H1 (cell line): ENCODE measurements around the gene P2RX7. TPM values are rescaled to one million over a fixed set of nuclear protein-coding genes. Genes with fewer than 3 reads are reported as not detected.

Experiments used
- RAD21 ChIP-seq, 2 experiments: IDR thresholded peaks in 1 of 2; conservative IDR thresholded peaks in 1 of 2; 2 replicates each; pipeline ENCODE4 v1.6.1; 2011; ENCODE audit warnings: low read depth in 2 of 2, low read length in 2 of 2, improper control_type of control experiment in 1 of 2, inconsistent platforms in 1 of 2, mild to moderate bottlenecking in 1 of 2, moderate library complexity in 1 of 2
- SRF ChIP-seq: IDR thresholded peaks from 2 replicates; pipeline ENCODE4 v1.6.1; 2011; ENCODE audit warnings: mild to moderate bottlenecking, low read depth, low read length, moderate library complexity
- polyA plus RNA-seq, 7 experiments: library from polyadenylated mRNA; depleted of rRNA in 3 of 7; stranded (reverse) in 5 of 7; unstranded in 2 of 7; fragments of >200 nt in 5 of 7; fragments of 200-250 nt in 2 of 7; gene quantifications; 1 replicate in 5 of 7; 2 replicates in 1 of 7; 4 replicates in 1 of 7; pipeline versions ENCODE4 v1.2.1 to v1.2.3, GENCODE V29; 2011 to 2013; ENCODE audit warnings: missing spikeins in 2 of 7, mixed read lengths in 2 of 7
- total RNA-seq: library from RNA; stranded (reverse); fragmentation: NEBNext Ultra II Directional; extraction: Animal tissue kit (Norgen Biotek cat#: 25700); gene quantifications from 2 replicates; pipeline ENCODE4 v1.2.1, GENCODE V29; 2021

P2RX7 gene
- total and polyA plus RNA-seq, 2 of the 8 experiments (the other 6 are each of a cell fraction or from before 2014, with no cell fraction given): 0.38 to 0.56 TPM

DNA sequence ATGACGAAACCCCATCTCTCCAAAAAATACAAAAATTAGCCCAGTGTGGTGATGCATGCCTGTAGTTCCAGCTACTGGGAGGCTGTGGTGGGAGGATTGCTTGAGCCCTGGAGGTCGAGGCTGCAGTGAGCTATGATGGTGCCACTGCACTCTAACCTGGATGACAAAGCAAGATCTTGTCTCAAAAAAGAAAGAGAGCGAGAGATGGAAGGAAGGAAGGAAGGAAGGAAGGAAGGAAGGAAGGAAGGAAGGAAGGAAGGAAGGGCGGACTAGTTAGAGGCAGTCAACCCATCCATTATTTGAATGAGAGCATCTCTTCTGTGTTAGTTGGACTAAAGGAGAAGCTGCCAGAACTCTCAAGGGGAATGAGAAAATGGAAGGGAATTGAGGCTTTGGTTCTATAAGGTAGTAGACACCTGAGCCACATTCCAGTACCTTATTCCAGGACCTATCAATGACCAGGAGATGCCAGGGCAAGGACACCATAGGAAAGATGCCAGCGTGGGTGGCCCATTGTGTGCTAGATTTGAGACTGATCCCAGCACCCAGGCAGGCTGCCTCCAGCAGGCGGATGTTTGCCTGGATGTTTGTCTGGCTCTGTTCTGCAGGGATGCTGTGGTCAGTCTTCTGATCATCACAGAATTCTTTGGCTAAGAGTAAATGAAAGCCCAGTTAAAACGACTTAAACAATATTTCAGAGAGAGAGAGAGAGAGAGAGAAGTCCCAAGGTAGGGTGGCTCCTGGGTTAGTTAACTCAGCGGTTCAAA, 11.5 kb upstream of the P2RX7 start (continued):
- TF ChIP-seq SRF (no peak), RAD21 (IDR thresholded peaks at IDR 0.05 in 1 of 2, conservative IDR thresholded peaks at IDR 0.05 in 1 of 2; ENCODE audit: low read depth in 2 of 2, low read length in 2 of 2) (no peak)
- TF ChIP-seq, all 59 proteins: peak for 0
